NCI-H1694 treated with DMSO at 0.1 percent for 48 hours (cell line): ENCODE data around the gene TVP23A.
"Not testable (repeated sequence)": the region's sequence is repeated elsewhere in the genome, so short reads cannot be mapped to it uniquely, and the experiment has no call there.

Experiments
- DNase-seq: peaks from one replicate; lab custom pipeline; 2025; lab: John Stamatoyannopoulos, UW

Gene TVP23A

DNA sequence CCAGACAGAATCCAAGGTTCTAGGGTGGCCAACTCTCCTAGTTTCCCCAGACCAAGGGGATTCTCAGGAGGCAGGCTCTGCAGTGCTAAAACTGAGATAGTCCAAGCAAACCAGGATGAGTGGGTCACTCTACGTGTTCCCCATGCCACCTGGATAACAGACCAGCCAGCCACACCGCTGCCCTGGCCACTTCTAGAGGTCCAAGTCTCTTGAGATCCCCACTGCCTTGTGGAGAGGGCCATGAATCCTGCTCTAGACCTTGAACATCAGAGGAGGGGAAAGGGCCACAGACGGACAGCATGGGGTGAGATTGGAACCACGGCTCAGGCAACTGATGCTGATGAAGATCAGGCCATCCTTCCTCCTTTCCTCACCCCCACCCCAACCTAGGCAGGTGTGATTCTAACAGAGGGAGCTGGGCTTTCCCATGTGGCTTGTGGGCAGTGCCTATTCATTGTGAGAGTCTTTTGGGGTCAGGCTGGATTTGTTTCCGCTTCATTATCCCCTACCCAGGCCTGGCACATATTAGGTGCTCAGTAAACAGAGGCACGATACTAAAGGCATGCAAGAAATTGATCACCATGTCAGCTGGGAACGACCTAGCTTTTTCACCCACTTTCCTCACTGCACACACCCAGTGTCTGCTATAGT lies 16.8 kb upstream of the TVP23A start:
- DNase-seq: no peak

DNA sequence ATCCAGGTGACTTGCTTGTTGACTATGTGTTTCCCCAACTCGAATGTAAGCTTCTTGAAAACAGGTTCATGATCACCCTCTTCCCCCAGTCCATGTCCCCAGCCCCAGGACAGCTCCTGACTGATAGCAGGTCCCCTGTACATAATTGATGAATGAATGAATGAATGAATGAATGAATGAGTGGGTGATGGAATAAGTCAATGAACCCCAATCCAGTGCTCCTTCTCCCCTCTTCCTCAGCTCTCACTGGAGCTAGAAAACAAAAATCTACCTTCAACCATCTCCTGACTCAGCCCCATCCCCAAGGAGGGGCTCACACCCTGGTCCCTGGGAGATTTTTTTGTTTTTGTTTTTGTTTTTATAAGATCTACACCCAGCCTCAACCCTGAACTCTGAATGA lies 16.2 kb upstream of the TVP23A start:
- DNase-seq: no peak

DNA sequence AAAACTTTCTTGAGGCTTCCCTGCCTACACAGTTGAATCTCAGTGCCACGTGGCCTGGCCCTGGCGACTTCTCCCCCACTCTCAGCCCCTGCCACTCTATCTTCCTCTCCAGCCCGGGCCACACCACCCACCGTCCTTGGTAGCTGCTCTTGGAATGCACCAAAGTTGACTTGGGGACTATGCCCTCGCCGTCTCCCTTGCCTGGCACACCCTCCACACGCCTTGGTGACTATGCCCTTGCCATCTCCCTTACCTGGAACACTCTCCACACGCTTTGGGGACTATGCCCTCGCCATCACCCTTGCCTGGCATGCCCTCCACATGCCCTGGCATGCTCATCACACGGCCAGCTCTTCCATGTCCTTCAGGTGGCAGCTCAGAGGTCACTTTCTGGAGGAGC lies 15.5 kb upstream of the TVP23A start:
- no peak for DNase-seq

DNA sequence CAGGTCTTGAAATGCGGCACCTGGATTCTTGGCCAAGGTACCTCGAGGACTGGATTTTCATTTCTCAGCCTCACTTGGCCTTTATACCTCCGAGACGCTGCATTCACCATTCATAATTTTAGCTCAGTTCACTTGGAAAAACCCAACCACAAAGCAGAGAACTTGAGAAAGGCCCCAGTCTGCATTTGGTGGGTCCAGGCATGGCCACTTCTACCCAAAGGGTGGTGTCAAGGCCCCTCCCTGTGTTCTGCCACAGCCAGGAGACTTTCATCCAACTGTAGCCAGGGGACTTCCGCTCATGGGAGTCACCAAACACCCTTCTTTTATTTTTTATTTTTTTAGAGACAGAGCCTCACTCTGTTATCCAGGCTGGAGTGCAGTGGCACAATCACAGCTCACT lies 14.7 kb upstream of the TVP23A start:
- DNase-seq: no peak

DNA sequence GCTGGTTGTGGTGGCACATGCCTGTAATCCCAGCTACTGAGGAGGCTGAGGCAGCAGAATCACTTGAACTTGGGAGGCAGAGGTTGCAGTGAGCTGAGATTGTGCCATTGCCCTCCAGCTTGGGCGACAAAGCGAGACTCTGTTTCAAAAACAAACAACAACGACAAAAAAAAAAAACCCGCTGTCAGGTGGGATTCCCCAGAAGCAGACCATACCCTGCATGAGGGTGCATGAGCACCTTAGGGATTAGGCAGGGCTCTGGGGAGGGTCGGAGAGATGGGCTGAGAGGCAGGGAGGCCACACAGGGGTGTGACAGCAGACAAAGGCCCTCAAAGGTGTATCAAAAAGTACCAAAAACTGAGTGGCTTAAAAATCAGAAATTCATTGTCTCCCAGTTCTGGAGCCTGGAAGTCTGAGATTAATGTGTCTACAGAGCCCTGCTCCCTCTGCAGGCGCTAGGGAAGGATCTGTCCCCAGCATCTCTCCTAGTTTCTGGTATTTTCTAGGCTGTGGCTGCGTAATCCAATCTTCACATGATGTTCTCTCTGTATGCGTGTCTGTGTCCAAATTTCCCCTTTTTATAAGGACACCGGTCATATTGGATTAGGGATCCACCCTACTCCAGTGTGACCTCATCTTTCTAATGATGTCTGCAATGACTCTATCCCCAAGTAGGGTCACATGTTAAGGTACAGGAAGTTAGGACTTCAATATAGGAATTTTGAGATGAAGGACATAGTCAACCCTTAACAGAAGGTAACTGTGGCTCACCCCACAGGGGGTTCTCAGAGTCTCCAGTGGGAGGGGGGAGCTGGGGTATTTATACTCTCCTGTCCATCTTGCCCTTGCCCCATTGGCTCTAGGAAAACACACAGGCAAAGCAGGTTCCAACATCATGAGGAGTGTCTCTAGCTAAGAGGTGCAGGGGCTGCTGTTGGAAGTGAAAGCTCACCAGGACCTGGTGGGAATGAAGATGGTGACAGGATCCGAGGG lies 13.6 kb upstream of the TVP23A start:
- DNase-seq: no peak

DNA sequence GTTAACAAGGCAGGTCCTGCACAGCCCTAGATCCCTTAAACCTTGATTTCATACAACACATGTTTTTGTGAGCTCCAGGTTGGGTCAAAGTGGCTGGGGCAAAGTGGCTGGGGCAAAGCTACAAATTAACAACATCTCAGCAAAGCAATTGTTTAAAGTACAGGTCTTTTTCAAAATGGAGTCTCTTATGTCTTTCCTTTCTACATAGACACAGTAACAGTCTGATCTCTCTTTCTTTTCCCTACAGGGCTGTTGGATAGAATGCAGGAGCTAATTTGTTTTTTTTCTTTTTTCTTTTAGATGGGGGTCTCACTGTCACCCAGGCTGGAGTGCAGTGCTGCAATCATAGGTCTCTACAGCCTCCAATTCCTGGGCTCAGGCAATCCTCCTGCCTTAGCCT lies 11.6 kb upstream of the TVP23A start:
- DNase-seq: not testable (repeated sequence)

DNA sequence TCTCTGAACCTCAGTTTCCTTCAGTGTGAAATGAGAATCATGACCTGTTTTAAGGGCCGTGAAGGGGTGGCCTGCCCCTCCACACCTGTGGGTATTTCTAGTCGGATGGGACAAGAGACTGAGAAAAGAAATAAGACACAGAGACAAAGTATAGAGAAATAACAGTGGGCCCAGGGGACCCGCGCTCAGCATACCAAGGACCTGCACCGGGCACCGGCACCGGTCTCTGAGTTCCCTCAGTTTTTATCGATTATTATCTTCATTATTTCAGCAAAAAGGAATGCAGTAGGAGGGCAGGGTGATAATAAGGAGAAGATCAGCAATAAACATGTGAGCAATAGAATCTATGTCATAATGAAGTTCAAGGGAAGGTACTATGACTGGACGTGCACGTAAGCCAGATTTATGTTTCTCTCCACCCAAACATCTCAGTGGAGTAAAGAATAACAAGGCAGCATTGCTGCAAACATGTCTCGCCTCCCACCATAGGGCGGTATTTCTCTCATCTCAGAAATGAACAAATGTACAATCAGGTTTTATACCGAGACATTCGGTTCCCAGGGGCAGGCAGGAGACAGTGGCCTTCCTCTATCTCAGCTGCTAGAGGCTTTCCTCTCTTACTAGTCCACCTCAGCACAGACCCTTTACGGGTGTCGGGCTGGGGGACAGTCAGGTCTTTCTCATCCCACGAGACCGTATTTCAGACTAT lies 10.9 kb upstream of the TVP23A start:
- not testable (repeated sequence) for DNase-seq

DNA sequence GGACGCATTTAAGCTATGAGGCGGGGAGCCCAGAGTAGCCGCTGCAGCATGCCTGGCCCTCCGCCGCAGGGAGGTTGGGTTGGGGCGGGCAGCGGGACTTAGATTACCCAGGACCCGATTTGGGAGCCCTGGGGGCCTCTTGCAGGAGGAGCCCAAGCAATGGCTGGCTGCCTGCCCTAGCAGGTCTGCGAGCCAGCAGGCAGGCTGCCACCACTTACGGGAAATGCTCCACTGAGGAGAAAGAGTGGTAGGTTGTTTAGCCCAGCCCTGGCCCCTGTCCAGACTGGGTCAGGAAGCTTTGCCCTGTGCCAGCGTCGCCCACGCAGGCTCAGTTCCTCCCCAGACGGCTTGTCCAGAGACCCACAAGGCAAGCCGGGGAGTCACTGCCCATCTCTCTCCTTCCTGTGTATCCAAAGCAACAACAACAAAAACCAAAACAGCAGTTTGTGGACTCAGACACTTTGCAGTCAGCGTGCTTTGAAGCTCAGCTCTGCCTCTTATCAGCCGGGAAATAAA lies 10.3 kb upstream of the TVP23A start:
- peak; percentile 60 for DNase-seq

DNA sequence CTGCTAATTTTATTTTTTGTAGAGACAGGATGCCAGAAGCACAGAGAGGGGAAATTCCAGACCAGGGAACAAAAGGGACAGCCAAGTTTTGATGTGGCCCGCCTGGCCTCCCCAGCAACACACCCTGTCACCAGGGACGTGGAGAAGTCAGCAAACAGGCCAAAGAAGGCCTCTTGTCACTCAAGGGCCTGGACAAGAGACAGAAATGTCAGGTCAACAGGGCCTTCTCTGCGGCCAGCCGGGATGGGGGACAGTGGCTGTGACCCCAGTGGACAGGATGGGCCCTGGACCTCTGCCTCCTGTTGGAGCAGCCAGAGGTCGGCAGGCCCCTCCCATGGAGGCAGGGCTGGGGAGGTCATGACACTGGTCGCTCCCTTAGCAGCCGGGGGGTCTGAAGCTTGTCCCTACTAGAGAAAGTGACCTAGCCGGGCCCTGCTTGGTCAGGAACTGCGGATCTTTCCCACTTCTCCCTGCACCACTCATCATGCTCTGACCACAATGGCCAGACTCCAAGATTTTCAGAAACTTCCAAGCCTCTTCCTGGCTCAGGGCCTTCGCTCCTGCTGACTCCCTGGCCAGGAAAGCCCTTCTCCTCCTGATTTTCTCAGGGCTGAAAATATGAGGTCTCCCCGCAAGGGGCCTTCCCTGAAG lies 9.2 kb upstream of the TVP23A start:
- DNase-seq: no peak

DNA sequence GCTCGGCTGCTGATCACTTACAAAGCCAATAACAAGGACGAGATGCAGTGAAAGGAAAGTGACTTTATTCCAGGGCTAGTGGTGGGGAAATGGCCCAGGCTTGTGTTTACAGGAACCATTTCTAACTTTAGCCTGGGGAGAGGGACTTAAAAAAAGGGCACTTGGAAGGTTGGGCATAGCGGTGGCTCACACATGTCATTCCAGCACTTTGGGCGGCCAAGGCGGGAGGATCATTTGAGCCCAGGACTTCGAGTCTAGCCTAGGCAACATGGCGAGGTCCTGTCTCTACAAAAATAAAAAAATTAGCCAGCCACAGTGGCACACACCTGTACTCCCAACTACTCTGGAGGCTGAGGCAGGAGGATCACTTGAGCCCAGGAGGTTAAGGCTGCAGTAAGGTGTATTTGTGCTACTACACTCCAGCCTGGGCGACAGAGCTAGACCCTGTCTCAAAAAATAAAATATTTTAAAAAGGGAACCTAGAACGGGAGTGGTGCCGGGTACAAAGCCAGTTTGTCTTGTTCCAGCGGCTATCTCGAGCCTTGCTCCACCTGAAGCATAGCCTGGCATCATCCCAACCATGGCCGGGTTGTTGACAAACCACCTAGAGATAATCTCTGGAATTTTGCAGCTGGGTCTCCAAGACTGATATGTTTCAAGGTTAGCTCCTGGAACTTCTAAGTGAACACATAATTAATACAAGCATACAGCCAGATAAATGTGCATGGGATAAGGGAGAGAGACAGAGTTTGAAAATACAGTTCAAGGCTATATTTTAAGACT lies 5.7 kb upstream of the TVP23A start:
- DNase-seq: no peak

DNA sequence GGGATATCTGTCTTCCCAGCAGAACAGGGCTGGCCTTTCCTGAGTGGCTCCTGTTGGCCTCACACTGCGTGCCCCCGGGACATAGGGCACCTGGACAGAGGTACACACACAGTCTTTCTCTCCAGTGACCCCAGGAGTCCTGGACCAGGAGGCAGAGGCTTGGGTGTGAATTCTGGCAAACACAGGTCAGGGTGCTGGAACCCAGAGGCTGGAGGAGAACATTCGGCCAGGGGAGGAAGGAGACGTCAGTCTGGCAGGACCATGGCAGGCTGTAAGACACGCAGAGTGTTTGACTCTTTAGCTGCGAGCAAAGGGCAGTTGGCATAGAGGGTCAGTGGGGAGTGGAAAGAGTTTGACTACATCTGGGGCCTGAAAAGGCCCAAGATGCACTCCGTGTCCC lies 4.1 kb upstream of the TVP23A start:
- no peak for DNase-seq

DNA sequence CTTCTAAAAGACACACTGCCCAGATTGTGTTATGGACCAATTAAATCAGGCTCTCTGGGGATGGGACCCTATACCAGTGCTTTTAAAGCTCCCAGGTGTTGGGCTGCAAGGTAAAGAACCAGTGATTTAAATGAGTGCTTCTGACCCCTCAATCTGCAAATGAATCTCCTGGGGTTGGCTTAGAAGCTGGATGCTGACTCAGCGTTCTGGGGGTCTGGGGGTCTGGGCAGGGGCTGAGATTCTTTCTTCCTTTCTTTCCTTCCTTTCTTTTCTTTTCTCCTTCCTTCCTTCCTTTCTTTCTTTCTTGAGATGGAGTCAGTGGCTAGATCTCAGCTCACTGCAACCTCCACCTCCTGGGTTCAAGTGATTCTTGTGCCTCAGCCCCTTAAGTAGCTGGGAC lies 2.0 kb upstream of the TVP23A start:
- no peak for DNase-seq

DNA sequence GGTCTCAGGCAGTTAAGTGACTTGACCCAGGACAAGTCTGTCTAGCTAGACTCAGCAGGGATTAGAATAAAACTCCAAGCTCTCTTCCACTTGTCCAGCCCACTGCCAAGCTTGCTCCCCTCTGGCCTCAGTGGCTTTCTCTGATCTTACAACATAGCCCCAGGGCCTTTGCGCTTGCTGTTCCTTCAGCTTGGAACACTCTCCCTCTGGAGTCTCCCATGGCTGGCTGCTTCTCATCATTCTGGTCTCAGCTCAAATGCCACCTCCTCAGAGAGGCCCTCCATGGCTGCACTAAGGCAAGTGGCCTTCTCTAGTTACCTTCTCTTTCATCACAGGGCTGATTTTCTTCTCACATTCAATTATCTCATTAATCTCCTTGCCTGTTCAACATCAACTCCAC lies 1.1 kb downstream of the TVP23A start:
- DNase-seq: no peak

DNA sequence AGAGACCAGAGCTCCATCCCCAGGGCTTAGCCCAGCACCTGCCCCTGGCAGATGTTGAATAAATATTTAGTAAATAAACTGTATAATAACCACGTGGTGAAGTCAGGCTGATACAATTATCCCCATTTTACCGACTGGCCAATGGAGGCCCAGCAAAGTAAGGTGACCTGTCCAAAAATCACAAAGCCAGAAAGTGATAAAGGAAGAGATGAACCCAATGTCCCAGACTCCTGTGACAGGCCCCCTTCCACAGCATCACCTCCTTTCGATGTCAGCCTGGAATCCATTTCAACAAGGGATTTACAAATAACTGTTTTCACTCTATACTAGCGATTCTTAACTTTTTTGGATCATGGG lies 5.5 kb downstream of the TVP23A start:
- no peak for DNase-seq

DNA sequence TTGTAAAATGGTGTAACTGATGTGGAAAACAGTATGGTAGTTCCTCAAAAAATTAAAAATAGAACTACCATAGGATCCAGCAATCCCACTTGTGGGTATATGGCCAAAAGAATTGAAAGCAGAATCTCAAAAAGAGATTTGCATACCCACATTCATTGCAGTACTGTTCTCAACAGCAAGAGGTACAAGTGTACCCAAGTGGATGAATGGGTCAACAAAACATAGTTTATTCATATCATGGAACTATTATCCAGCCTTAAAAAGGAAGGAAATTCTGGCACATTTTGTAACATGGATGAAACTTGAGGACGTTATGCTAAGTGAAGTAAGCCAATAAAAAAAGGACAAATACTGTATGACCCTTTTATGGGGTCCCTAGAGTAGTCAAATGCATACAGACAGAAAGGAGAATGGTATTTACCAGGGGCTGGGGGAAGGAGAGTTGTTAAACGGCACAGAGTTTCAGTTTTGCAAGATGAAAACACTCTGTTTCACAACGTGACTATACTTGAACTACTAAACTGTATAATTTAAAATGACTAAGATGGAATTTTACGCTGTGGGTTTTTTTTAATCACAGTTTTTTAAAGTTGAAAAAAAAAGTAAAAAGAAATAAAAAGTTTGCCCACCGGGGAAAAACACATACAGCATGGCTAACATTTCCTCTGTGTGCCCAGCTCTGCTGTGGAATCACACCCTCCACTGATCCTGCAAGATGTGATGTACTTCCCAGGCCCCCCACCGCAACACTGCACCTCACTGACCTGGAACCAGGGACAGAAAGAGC lies 6.1 kb downstream of the TVP23A start:
- no peak for DNase-seq

DNA sequence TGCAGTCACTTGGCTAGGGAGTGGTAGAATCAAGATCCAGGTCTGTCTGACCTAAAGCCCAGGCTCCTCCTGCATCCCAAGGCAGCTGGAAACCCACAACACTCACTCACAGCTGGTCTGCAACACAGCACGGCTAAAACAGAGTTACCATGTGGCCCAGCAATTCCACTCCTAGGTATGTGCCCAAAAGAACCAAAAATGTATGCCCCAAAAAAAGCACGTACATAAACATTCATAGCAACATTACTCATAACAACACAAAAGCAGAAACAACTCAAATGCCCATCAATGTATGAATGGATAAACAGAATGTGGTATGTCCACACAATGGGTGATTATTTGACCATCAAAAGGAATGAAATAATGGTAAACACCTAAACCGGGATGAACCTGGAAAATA lies 8.9 kb downstream of the TVP23A start:
- no peak for DNase-seq

DNA sequence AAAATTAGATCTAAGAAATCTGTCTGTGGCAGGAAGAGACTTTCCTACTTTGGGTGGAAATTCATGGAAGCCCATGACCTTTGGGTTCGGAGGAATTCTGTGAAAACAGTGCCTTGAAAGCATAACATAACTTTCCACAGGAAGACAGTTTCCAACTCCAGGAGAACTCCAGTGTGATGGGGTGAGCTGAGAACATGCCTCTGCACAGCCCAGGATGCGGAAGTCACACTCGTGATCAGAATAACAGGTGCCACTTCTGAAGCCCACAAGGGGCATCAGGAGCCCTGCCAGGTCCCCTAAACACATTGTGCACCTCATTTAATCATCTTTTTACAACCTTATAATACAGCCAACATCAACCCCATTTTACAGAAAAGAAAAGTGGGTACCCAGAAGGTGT lies 9.7 kb downstream of the TVP23A start:
- DNase-seq: no peak

DNA sequence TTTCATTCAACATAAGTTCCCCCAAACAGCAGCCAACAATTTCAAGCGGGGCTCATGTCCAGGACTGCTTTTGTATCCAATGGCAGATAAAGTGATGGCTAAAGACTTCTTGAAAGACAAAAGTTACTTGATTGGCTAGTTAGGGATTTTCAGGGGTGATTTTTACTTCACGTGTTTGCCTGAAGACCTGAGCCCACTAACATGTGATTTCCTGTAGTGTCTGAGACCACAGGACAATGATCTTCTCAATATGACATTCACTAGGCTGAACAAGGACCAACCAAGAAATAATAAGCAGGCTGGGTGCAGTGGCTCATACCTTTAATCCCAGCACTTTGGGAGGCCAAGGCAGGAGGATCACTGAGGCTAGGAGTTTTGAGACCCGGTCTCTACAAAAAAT lies 10.4 kb downstream of the TVP23A start:
- DNase-seq: no peak

DNA sequence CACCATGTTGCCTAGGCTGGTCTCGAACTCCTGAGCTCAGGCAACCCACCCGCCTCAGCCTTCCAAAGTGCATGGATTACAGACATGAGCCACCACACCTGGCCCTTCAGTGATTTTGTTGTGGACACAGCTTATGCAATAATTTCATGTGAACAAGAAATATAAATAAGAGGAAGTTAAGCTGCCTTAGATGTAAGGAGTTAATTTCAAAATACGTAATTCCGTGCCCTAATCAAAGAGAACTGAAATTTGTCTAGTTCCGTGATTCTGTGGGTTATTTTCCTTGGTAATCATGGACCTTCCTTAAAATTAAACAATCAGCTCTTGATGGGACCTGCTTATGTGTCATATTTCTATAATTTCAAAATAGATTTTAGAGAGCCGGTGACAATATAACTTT lies 11.9 kb downstream of the TVP23A start:
- no peak for DNase-seq

DNA sequence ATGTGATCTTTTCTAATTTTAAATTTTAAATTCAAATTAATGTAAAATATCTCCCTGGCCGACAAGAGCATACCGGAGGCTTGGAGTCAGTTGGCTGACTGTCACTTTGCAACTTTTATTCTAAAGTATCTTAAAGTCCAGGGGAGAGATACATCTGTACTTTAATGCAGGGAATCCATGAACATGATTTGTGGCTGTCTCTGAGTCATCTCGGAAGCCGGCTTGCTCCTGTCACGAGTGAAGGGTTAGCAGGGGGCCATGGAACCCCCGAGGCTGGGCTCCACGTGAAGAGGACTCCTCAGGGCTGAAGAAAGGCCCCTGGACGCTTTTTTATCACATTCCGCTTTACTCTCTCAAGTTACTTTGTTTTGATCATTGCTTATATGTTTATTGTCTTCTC lies 13.3 kb downstream of the TVP23A start:
- no peak for DNase-seq

DNA sequence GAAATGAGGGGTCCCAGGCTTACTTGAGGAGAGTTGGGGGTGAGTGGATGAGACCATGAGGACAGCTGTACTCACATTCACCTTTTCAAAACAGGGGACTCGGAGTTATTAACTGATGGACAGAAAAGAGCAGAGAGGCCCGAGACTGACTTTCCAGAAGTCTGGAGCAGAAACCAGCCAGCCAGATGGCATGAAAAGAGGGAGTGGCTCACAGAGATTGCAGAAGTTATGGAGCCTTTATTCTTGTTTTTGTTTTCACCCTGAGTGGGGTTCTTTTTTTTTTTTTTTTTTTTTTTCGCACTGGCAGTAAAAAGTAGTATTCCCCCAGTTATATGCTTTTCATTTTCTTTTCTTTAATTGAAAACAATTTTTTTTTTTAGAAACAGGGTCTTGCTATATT lies 18.9 kb downstream of the TVP23A start:
- no peak for DNase-seq
